Neural progenitor cell (in vitro differentiated cells): Measurements from ENCODE around the gene TMEM74B.
"Not testable (repeated sequence)": the region's sequence is repeated elsewhere in the genome, so short reads cannot be mapped to it uniquely, and the experiment has no call there.

Experiments used
- EZH2 ChIP-seq: fragments of 200-600 bp; sonication (generic); IDR thresholded peaks from 2 replicates; pipeline ENCODE4 v1.6.1; 2017; ENCODE audit warnings: antibody characterized with exemption, mild to moderate bottlenecking, moderate library complexity
- EZH2phosphoT487 ChIP-seq: fragments of 200-600 bp; sonication (generic); IDR thresholded peaks from 2 replicates; pipeline ENCODE4 v1.6.1; 2017; ENCODE audit warnings: antibody characterized with exemption

DNA sequence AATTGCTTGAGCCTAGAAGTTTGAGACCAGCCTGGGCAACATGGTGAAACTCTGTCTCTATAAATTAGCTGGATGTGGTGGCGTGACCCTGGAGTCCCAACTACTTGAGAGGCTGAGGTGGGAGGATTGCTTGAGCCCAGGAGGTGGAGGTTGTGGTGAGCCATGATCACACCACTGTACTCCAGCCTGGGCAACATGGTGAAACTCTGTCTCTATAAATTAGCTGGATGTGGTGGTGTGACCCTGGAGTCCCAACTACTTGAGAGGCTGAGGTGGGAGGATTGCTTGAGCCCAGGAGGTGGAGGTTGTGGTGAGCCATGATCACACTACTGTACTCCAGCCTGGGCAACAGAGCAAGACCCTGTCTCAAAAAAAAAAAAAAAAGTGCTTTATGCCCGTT lies 35.0 kb downstream of the TMEM74B start:
- TF ChIP-seq EZH2phosphoT487, EZH2: not testable (repeated sequence)
